NCI-H2081 treated with DMSO at 0.1 percent for 48 hours (cell line): Measurements from ENCODE around the gene FAM117B.

Source experiments
- DNase-seq: peaks from one replicate; lab custom pipeline; 2025; lab: John Stamatoyannopoulos, UW

Gene FAM117B

DNA sequence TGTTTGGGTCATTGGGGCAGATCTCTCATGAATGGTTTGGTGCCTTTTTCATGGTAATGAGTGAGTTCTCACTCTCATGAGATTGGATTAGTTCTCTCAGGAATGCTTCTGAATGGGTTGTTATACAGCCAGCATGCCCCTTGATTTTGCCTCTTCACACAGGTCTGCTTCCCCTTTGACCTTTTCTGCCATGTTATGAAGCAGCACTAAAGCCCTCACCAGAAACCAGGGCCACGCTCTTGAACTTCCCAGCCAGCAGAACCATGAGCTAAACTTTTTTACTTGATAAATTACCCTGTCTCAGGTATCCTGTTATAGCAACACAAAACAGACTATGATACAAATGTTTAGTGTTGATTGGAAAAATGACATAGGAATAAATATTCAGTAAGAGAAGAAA is 179.5 kb downstream of the FAM117B start:
- no peak for DNase-seq

- DNase-seq = no peak
These were observed 181.0 kb downstream of the FAM117B start for GRCh38 chr2:202815548-202816360.

DNA sequence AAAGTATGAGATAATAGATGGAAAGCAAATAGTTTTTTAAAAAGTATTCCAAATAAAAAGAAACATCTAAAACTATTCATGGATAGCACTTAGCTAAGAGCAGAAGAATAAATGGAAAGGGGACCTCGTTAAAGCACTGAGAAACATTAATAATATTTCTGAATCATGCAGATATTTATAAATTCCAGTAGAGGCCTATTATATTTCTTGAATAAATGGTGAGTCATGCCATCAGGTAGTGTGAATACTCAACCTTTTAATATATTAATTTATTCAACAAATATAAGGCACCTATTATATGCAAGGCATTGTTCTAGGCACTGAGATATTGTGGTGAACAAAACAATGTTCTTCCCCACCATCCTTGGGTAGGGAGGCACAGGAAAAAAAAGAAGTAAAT is 183.0 kb downstream of the FAM117B start:
- DNase-seq = no peak

DNA sequence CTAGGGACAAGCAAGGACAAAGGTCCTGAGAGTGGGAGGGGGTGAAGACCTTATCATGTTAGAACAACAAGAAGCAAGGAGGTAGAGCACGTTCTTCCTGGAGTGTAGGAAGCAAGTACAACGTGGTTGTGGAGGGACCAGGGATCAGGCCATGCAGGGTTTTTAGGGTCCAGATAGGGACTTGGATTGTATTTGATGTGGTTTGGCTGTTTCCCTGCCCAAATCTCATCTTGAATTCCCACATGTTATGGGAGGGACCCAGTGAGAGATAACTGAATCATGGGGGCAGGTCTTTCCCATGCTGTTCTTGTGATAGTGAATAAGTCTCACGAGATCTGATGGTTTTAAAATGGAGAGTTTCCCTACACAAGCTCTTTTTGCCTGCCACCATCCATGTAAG is 183.6 kb downstream of the FAM117B start:
- no peak for DNase-seq
